Transverse colon (tissue), 4 donors: ENCODE measurements around the gene CSRP1. TPM values are rescaled to one million over a fixed set of nuclear protein-coding genes. Genes with fewer than 3 reads are reported as not detected.

Experiments used
- DNase-seq: peaks from one replicate; pipeline ENCODE4 v3.0.0-alpha.2; 2019
- H3K27ac ChIP-seq, 4 donors: fragments of 200-600 bp; sonication (generic); 2 replicates each; pipeline ENCODE4 v1.5.1; 2016 to 2018; ENCODE audit warnings: inconsistent platforms in 4 of 4
- H3K27me3 ChIP-seq: fragments of 200-600 bp; sonication (generic); 2 replicates; pipeline ENCODE4 v1.5.1; 2017; ENCODE audit warnings: inconsistent platforms
- H3K36me3 ChIP-seq, 4 donors: fragments of 200-600 bp; sonication (generic); 2 replicates each; pipeline ENCODE4 v1.5.1; 2017 to 2019; ENCODE audit warnings: inconsistent platforms in 4 of 4
- H3K4me1 ChIP-seq, 4 donors: fragments of 200-600 bp; sonication (generic); 2 replicates each; pipeline ENCODE4 v1.5.1; 2017 to 2020; ENCODE audit warnings: inconsistent platforms in 4 of 4
- H3K4me3 ChIP-seq, 4 donors: fragments of 200-600 bp; sonication (generic); 1 replicate in 1 of 4; 2 replicates in 3 of 4; pipeline versions ENCODE4 v1.5.1 to v1.6.1; 2017 to 2019; ENCODE audit warnings: inconsistent platforms in 4 of 4
- H3K9me3 ChIP-seq, 2 donors: fragments of 200-600 bp; sonication (generic); 2 replicates each; pipeline ENCODE4 v1.5.1; 2017 to 2019; ENCODE audit warnings: inconsistent platforms in 2 of 2
- EP300 ChIP-seq: sonication (generic); formaldehyde crosslinking; IDR thresholded peaks from one replicate; pipeline ENCODE4 v1.6.1; 2017; ENCODE audit warnings: antibody characterized with exemption, low read depth
- POLR2A ChIP-seq: fragments of 450-650 bp; IDR thresholded peaks from one replicate; pipeline ENCODE4 v1.6.1; 2016; ENCODE audit warnings: antibody characterized with exemption, mild to moderate bottlenecking, moderate library complexity
- POLR2AphosphoS5 ChIP-seq, 3 donors: sonication (generic); formaldehyde crosslinking; IDR thresholded peaks; one replicate each; pipeline ENCODE4 v1.6.1; 2016; ENCODE audit warnings: antibody characterized with exemption in 3 of 3
- WGBS, 2 donors: methylation state at CpG; one replicate each; pipeline ENCODE4 v1.1.5; 2018; ENCODE audit warnings: low coverage in 1 of 2; 5-methylcytosine and 5-hydroxymethylcytosine counted together
- in situ Hi-C, 4 donors: fragments of 200-750 bp; cut with MboI; loops; one replicate each; pipeline versions ENCODE4 v1.15.0 to v1.15.1; 2017; ENCODE audit warnings: low sequenced_read_pairs in 3 of 4, low pct_ligation_motif_present in 1 of 4, low pct_unique_long_range_greater_than_20kb in 1 of 4
- intact Hi-C: fragments of 100-400 bp; cut with DNase I; formaldehyde crosslinking; loops from one replicate; pipeline ENCODE4 v1.15.1; 2023; ENCODE audit warnings: low total_unique reads
- total RNA-seq, 4 donors: library from RNA; depleted of rRNA; stranded (reverse); fragments of >200 nt; gene quantifications; one replicate each; pipeline ENCODE4 v1.1.0, GENCODE V29; 2016
- TF ChIP-seq, protein P1 (sequence below), 5 experiments: fragments of 200-600 bp in 3 of 5; fragments of 450-650 bp in 2 of 5; sonication (generic) in 3 of 5; IDR thresholded peaks; 1 replicate in 2 of 5; 2 replicates in 3 of 5; pipeline ENCODE4 v1.5.1; 2016 to 2017; ENCODE audit warnings: antibody characterized with exemption in 5 of 5, inconsistent platforms in 3 of 5, mild to moderate bottlenecking in 2 of 5, moderate library complexity in 1 of 5

CSRP1 gene
- total RNA-seq, 4 donors from 2014 or later: 697 to 1,474 (median 915) TPM

DNA sequence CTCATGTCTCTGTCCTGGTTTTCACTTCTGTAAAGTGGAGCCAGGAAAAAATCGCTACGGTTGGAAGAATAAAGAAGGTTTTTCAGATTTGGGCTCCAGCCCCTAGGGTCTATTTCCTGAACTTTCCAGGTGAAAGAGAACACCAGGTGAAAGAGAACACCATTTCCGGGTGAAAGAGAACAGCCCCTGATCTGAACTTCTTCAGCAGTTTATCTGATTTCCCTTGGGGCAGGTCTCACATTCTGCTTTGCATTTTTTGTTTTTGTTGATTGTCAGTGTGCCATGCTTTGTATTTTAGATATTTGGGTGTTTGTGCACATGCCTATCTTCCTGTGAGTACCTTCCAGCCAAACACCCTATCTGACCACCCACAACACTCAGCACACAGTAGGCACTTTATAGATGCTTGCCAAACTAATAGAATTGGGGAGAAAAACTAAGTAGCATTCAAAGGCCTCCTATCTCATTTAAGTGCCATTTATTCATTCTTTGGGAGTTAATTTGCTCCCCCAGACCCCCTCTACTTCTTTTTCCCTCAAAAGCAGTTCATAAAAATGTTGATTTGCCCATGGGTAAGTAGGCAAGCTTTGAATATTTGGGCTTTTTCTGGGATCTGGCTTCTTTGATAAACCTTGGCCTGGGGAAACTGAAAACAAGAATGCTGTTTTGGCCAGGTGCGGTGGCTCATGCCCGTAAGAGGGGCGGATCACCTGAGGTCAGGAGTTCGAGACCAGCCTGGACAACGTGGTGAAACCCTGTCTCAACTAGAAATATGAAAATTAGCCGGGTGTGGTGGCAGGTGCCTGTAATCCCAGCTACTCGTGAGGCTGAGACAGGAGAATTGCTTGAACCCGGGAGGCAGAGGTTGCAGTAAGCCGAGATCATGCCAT is 34.2 kb upstream of the CSRP1 start:
- in situ Hi-C loops (no loop called here), intact Hi-C loops (no loop called here)
- TF ChIP-seq, protein P1, sequence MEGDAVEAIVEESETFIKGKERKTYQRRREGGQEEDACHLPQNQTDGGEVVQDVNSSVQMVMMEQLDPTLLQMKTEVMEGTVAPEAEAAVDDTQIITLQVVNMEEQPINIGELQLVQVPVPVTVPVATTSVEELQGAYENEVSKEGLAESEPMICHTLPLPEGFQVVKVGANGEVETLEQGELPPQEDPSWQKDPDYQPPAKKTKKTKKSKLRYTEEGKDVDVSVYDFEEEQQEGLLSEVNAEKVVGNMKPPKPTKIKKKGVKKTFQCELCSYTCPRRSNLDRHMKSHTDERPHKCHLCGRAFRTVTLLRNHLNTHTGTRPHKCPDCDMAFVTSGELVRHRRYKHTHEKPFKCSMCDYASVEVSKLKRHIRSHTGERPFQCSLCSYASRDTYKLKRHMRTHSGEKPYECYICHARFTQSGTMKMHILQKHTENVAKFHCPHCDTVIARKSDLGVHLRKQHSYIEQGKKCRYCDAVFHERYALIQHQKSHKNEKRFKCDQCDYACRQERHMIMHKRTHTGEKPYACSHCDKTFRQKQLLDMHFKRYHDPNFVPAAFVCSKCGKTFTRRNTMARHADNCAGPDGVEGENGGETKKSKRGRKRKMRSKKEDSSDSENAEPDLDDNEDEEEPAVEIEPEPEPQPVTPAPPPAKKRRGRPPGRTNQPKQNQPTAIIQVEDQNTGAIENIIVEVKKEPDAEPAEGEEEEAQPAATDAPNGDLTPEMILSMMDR (IDR thresholded peaks at IDR 0.05): no peak
- no peak for TF ChIP-seq POLR2A
- no peak for TF ChIP-seq POLR2AphosphoS5 (IDR thresholded peaks at IDR 0.05)
- TF ChIP-seq EP300: no peak
- Histone ChIP-seq H3K4me1 (peaks cover 6 to 37% (median 24%) of the 10 kb centered on the region in 4 donors), H3K9me3 (no peaks in the 10 kb centered on the region), H3K4me3 (peak overlapping the region in 1 of 4 donors; percentile 57), H3K27ac (peak overlapping the region; percentile 79 to 89 (median 85)), H3K27me3 (peaks cover 29% of the 10 kb centered on the region), H3K36me3 (no peaks in the 10 kb centered on the region)
- WGBS, 2 donors: 79 to 80% methylated on average over 1 to 12 of the region's 12 CpGs
- no peak for DNase-seq

DNA sequence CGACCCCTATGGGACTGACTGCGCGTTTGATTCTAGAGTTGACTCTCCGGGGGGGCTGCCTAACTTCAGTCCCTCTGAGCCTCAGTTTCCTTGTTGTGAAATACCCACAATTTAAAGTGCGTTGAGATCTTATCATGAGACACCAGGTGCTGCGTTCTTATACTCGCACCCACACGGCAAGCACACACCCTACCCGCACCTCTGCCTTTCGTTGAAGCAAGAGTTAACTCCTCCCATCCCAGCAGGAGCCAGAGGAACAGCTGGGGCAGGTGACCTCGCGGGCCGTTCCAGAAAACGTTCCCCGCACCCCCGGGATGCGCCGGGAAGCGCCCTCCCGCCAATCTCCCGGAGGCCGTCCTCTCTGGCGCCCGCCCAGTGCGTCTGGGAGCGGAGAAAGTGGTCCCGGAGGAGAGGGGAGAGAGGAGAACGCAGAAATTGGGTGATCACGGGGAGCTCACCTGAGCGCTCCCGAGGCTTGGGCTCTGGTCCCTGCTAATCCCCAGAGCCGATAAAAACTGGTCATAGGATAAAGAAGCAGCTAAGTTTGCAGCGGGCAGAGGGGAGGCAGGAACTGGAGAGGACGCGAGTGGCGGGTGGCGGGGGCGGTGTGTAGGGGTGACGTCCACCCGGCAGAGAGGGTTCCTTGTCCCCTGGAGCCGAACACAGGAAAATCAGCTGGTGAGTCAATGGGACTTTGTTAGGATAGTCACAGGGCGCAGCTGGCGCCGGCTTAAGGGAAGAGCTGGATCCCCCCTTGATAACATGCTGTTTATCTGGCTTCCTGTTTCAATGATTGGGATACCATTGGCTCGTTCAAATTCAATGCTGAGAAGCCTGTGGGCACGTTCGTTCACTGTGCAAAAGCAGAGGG is 32.9 kb upstream of the CSRP1 start:
- intact Hi-C loops: no loop called here
- Histone ChIP-seq H3K27ac (peak overlapping the region; percentile 79 to 89 (median 85)), H3K36me3 (no peaks in the 10 kb centered on the region), H3K9me3 (no peaks in the 10 kb centered on the region), H3K27me3 (peaks cover 29% of the 10 kb centered on the region), H3K4me1 (peaks cover 6 to 49% (median 31%) of the 10 kb centered on the region in 4 donors), H3K4me3 (peak overlapping the region; percentile 45 to 57 (median 52))
- TF ChIP-seq POLR2A (peak; percentile 18), POLR2AphosphoS5 (IDR thresholded peaks at IDR 0.05) (peak in 1 of 3 donors; percentile 13), EP300 (no peak)
- 0 to 6% methylated on average over 2 to 47 of the region's 47 CpGs for WGBS, 2 donors
- DNase-seq: peak; percentile 37
- in situ Hi-C loops: no loop called here

DNA sequence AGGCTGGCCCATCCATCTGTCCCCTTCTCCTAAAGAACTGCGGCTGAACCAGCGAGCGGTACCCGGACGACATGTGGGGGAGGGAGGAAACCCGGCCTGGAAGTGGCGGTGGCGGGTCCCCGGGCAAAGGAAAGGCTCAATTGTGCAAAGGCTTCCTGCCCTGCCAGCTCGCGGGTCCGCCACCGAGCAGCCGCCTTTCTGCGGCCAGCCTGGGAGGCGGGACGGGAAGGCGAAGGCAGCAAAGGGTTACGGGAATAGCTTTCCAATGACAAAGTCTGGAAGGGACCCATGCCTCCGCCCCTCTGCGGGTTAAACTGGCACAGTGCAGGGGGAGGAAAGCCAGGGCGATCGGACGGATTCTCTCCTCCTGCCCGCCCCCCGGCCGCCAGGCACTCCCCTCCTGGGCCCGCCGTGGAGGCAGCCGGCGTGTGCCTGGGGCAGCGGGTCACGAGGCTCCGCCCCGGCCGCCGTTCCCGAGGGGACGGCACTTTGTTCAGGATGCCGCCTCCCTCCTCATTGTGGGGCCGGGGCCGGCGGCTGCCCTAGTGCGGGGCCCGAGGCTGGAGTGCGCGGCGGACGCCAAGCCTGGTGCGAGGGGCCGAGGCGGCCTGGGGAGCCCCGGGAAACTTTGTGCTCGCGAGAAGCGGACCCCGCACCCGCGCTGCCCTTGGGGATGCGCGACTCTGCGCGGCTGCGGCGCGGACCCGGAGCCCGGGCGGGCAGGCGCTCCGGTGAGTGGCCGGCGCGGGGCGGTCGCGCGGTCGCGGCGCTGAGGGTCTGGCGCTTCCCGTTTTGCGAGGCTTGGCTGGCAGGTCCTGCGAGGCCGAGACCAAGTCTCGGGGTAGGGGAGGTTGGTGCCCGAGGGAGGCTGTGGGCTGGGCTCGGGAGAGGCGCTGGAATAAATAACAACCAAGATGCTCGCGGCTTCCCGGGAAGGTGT is 32.0 kb upstream of the CSRP1 start, which contains the start of gene NAV1:
TSS of gene NAV1 (plus strand) at position 516 of the 940 bp plus-strand sequence. CDS start 83,758 bp downstream, outside the sequence.
- Histone ChIP-seq H3K27me3 (peaks cover 29% of the 10 kb centered on the region), H3K36me3 (no peaks in the 10 kb centered on the region), H3K27ac (peak within 1 kb of the TSS; percentile 79 to 89 (median 85)), H3K9me3 (no peaks in the 10 kb centered on the region), H3K4me3 (peak within 1 kb of the TSS; percentile 45 to 57 (median 52)), H3K4me1 (peaks cover 6 to 57% (median 31%) of the 10 kb centered on the region in 4 donors)
- DNase-seq: peak; percentile 56
- intact Hi-C loops: no loop called here
- TF ChIP-seq EP300: no peak
- TF ChIP-seq, protein P1 (IDR thresholded peaks at IDR 0.05): no peak
- peak; percentile 55 to 65 (median 62) for TF ChIP-seq POLR2AphosphoS5 (IDR thresholded peaks at IDR 0.05)
- TF ChIP-seq POLR2A: peak; percentile 41
- 1% methylated on average over 60 of the region's 93 CpGs; no CpG with 5 or more reads in 1 of the 2 donors for WGBS, 2 donors
- in situ Hi-C loops: no loop called here
